ENCODE results near the gene ANKS1B.
"Not testable (repeated sequence)": the region's sequence is repeated elsewhere in the genome, so short reads cannot be mapped to it uniquely, and the experiment has no call there.

The ANKS1B gene

DNA sequence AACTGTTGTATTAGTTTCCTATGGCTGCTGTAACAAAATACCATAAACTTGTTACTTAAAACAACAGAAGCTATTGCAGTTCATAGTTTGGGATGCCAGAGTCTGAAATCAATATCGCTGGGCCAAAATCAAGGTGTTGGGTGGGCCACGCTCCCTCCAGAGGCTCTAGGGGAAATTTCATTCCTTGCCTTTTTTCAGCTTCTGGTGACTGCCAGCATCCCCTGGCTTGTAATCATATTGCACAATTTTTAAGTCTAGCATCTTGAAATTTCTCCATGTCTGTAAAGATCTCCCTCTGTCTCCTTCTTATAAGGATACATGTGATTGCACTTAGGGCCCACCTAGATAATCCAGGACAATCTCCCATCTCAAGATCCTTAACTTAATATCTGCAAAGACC, 386.0 kb downstream of the ANKS1B start:
- ATAC-seq, result no peak
- TF ChIP-seq ISL1 (CRISPR knock-in tag; IDR thresholded peaks at IDR 0.05), result no peak

DNA sequence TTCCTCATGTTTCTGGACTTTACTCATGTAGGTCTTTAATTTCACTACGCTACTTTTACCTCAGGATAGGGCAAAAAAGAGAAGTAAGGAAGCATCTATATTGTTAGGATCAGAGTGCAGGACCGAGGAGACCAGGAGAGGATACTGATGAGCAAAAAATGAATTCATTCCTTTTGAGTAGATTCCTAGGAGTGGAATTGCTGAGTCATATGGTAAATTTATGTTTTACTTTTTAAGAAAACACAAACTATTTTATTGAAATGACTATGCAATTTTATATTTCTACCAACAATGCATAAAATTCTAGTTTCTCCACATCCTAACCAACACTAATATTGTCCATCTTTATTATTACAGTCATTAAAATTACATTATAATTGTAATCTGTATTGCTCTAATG, 388.0 kb downstream of the ANKS1B start:
- ATAC-seq, result no peak

GRCh38 chr12:99577125-99577524, 407.6 kb downstream of the ANKS1B start:
- not testable (repeated sequence) for ATAC-seq

More for the DNA sequence above, 388.0 kb downstream of the ANKS1B start:
- no peak for TF ChIP-seq ZNF70 (CRISPR knock-in tag; IDR thresholded peaks at IDR 0.05)
- TF ChIP-seq, protein P1, sequence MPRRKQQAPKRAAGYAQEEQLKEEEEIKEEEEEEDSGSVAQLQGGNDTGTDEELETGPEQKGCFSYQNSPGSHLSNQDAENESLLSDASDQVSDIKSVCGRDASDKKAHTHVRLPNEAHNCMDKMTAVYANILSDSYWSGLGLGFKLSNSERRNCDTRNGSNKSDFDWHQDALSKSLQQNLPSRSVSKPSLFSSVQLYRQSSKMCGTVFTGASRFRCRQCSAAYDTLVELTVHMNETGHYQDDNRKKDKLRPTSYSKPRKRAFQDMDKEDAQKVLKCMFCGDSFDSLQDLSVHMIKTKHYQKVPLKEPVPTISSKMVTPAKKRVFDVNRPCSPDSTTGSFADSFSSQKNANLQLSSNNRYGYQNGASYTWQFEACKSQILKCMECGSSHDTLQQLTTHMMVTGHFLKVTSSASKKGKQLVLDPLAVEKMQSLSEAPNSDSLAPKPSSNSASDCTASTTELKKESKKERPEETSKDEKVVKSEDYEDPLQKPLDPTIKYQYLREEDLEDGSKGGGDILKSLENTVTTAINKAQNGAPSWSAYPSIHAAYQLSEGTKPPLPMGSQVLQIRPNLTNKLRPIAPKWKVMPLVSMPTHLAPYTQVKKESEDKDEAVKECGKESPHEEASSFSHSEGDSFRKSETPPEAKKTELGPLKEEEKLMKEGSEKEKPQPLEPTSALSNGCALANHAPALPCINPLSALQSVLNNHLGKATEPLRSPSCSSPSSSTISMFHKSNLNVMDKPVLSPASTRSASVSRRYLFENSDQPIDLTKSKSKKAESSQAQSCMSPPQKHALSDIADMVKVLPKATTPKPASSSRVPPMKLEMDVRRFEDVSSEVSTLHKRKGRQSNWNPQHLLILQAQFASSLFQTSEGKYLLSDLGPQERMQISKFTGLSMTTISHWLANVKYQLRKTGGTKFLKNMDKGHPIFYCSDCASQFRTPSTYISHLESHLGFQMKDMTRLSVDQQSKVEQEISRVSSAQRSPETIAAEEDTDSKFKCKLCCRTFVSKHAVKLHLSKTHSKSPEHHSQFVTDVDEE (CRISPR knock-in tag; IDR thresholded peaks at IDR 0.05), result no peak
- TF ChIP-seq BACH2 (CRISPR knock-in tag; IDR thresholded peaks at IDR 0.05; ENCODE audit: borderline replicate concordance), result no peak
- no peak for TF ChIP-seq ZC3H10 (CRISPR knock-in tag; IDR thresholded peaks at IDR 0.05)
- no peak for TF ChIP-seq ZFP3 (CRISPR knock-in tag; IDR thresholded peaks at IDR 0.05)
- TF ChIP-seq GLIS3 (CRISPR knock-in tag; IDR thresholded peaks at IDR 0.05), result no peak
- no peak for TF ChIP-seq PATZ1 (CRISPR knock-in tag; IDR thresholded peaks at IDR 0.05; ENCODE audit: borderline replicate concordance)
- TF ChIP-seq OSR1 (CRISPR knock-in tag; IDR thresholded peaks at IDR 0.05), result no peak
- no peak for TF ChIP-seq ISL1 (CRISPR knock-in tag; IDR thresholded peaks at IDR 0.05)
- no peak for TF ChIP-seq ARNTL (CRISPR knock-in tag; IDR thresholded peaks at IDR 0.05; ENCODE audit: borderline replicate concordance, low read depth)
- TF ChIP-seq TCF4 (CRISPR knock-in tag; IDR thresholded peaks at IDR 0.05; ENCODE audit: borderline replicate concordance), result no peak
- no peak for TF ChIP-seq CREB5 (CRISPR knock-in tag; IDR thresholded peaks at IDR 0.05; ENCODE audit: low read depth)

GRCh38 chr12:99573980-99574379, 410.8 kb downstream of the ANKS1B start:
- no peak for ATAC-seq
- TF ChIP-seq, protein P2, sequence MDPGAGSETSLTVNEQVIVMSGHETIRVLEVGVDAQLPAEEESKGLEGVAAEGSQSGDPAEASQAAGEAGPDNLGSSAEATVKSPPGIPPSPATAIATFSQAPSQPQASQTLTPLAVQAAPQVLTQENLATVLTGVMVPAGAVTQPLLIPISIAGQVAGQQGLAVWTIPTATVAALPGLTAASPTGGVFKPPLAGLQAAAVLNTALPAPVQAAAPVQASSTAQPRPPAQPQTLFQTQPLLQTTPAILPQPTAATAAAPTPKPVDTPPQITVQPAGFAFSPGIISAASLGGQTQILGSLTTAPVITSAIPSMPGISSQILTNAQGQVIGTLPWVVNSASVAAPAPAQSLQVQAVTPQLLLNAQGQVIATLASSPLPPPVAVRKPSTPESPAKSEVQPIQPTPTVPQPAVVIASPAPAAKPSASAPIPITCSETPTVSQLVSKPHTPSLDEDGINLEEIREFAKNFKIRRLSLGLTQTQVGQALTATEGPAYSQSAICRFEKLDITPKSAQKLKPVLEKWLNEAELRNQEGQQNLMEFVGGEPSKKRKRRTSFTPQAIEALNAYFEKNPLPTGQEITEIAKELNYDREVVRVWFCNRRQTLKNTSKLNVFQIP (CRISPR knock-in tag; IDR thresholded peaks at IDR 0.05; ENCODE audit: borderline replicate concordance, low read depth), result no peak
- TF ChIP-seq PPARA (CRISPR knock-in tag; IDR thresholded peaks at IDR 0.05; ENCODE audit: borderline replicate concordance), result no peak
- no peak for TF ChIP-seq ESRRG (CRISPR knock-in tag; IDR thresholded peaks at IDR 0.05)
- no peak for TF ChIP-seq GLIS3 (CRISPR knock-in tag; IDR thresholded peaks at IDR 0.05)
- TF ChIP-seq ARNTL (CRISPR knock-in tag; IDR thresholded peaks at IDR 0.05; ENCODE audit: borderline replicate concordance, low read depth), result no peak
- TF ChIP-seq BACH2 (CRISPR knock-in tag; IDR thresholded peaks at IDR 0.05; ENCODE audit: borderline replicate concordance), result no peak
- TF ChIP-seq OSR1 (CRISPR knock-in tag; IDR thresholded peaks at IDR 0.05), result no peak
- no peak for TF ChIP-seq ISL1 (CRISPR knock-in tag; IDR thresholded peaks at IDR 0.05)
- no peak for TF ChIP-seq ZFP30 (CRISPR knock-in tag; IDR thresholded peaks at IDR 0.05)
- TF ChIP-seq ZNF8 (CRISPR knock-in tag; IDR thresholded peaks at IDR 0.05), result no peak
- no peak for TF ChIP-seq PATZ1 (CRISPR knock-in tag; IDR thresholded peaks at IDR 0.05; ENCODE audit: borderline replicate concordance)
- TF ChIP-seq, protein P1 (CRISPR knock-in tag; IDR thresholded peaks at IDR 0.05), result no peak
- TF ChIP-seq RARB (CRISPR knock-in tag; IDR thresholded peaks at IDR 0.05), result no peak
